Ramos (cell line): ENCODE results near the gene MACROD2.
"Not testable (repeated sequence)": the region's sequence is repeated elsewhere in the genome, so short reads cannot be mapped to it uniquely, and the experiment has no call there.

Source experiments
- in situ Hi-C: fragments of 300-500 bp; cut with MboI; formaldehyde crosslinking; loops from one replicate; pipeline ENCODE4 v1.14.3; 2022; ENCODE audit warnings: low sequenced_read_pairs; ENCODE audit not compliant: unreplicated experiment

Gene MACROD2

GRCh38 chr20:13995086-13995665 is at the start of gene MACROD2:
TSS of gene MACROD2 (plus strand) at chr20:13995516.
- in situ Hi-C loops, result no loop called here

GRCh38 chr20:13947719-13948118 is 47.6 kb upstream of the MACROD2 start:
- in situ Hi-C loops, result no loop called here

- in situ Hi-C loops, result no loop called here
Measured at GRCh38 chr20:13953227-13953626, 42.1 kb upstream of the MACROD2 start.

GRCh38 chr20:13960119-13960518 is 35.2 kb upstream of the MACROD2 start:
- in situ Hi-C loops, result no loop called here

- in situ Hi-C loops, result no loop called here
Measured at GRCh38 chr20:13960525-13960924, 34.8 kb upstream of the MACROD2 start.

- in situ Hi-C loops, result no loop called here
Measured at GRCh38 chr20:13984211-13984610, 11.1 kb upstream of the MACROD2 start.

GRCh38 chr20:13990465-13990864 is 4.9 kb upstream of the MACROD2 start, which contains the start of gene SEL1L2:
TSS of gene SEL1L2 (minus strand) at chr20:13990614. CDS start at chr20:13990534, 80 bp downstream.
- in situ Hi-C loops, result no loop called here

- in situ Hi-C loops, result no loop called here
Measured at GRCh38 chr20:13991311-13991710, 4.0 kb upstream of the MACROD2 start.

- in situ Hi-C loops, result not testable (repeated sequence)
Measured at GRCh38 chr20:13991955-13992354, 3.4 kb upstream of the MACROD2 start.

- in situ Hi-C loops, result no loop called here
Measured at GRCh38 chr20:13995841-13996240, 525 bp downstream of the MACROD2 start.

- in situ Hi-C loops, result no loop called here
Measured at GRCh38 chr20:13996265-13996664, 949 bp downstream of the MACROD2 start.

- in situ Hi-C loops, result no loop called here
Measured at GRCh38 chr20:14000917-14001316, 5.6 kb downstream of the MACROD2 start.

- in situ Hi-C loops, result no loop called here
Measured at GRCh38 chr20:14005996-14006395, 10.7 kb downstream of the MACROD2 start.

GRCh38 chr20:14009208-14009607 is 13.9 kb downstream of the MACROD2 start:
- in situ Hi-C loops, result no loop called here

- in situ Hi-C loops, result no loop called here
Measured at GRCh38 chr20:14012671-14013070, 17.4 kb downstream of the MACROD2 start.

GRCh38 chr20:14030991-14031390 is 35.7 kb downstream of the MACROD2 start:
- in situ Hi-C loops, result no loop called here

- in situ Hi-C loops, result no loop called here
Measured at GRCh38 chr20:14033310-14033709, 38.0 kb downstream of the MACROD2 start.

- in situ Hi-C loops, result no loop called here
Measured at GRCh38 chr20:14036567-14036966, 41.3 kb downstream of the MACROD2 start.

- in situ Hi-C loops, result not testable (repeated sequence)
Measured at GRCh38 chr20:14044712-14045276, 49.5 kb downstream of the MACROD2 start.

- in situ Hi-C loops, result no loop called here
Measured at GRCh38 chr20:14046534-14046933, 51.2 kb downstream of the MACROD2 start.

- in situ Hi-C loops, result no loop called here
Measured at GRCh38 chr20:14049111-14049510, 53.8 kb downstream of the MACROD2 start.

- in situ Hi-C loops, result no loop called here
Measured at GRCh38 chr20:14051454-14051853, 56.1 kb downstream of the MACROD2 start.
